HepG2 (cell line): Measurements from ENCODE around the gene GPC6. TPM values are rescaled to one million over a fixed set of nuclear protein-coding genes. Genes with fewer than 3 reads are reported as not detected.

Experiments
- ATAC-seq: fragments of 200-7000 bp; cut with Tn5 transposase; 3 replicates; pipeline ENCODE4 v1.9.1; 2020; ENCODE audit warnings: mild to moderate bottlenecking, moderate library complexity
- BruUV-seq: library from RNA; stranded (reverse); fragments of 400-500 nt; replicated peaks from 2 replicates; lab custom pipeline; 2021; lab: Mats Ljungman, UMichigan
- CTCF ChIA-PET: fragments of 300-600 bp; formaldehyde crosslinking; extraction: SDS; loops from one replicate; lab custom pipeline; 2021; ENCODE audit warnings: low total read pairs, inconsistent platforms, low intra/inter-chr PET ratio; lab: Yijun Ruan, JAX
- POLR2A ChIA-PET: fragments of 350-600 bp; sonication (Branson Sonifier 250); formaldehyde crosslinking; loops from one replicate; lab custom pipeline; 2020; ENCODE audit warnings: antibody characterized with exemption, inconsistent platforms; lab: Yijun Ruan, JAX
- DNase-seq: peaks from one replicate; pipeline ENCODE4 v3.0.0-alpha.2; 2015; ENCODE audit warnings: low spot score
- FAIRE-seq: peaks from 3 replicates; lab custom pipeline; 2011; peaks lifted over from hg19 to GRCh38; lab: Jason Lieb, UNC
- H2AFZ ChIP-seq: one replicate; pipeline ENCODE4 v1.6.1; 2011; ENCODE audit warnings: low read length, inconsistent platforms
- H3K27ac ChIP-seq: fragments of 300-600 bp; 3 replicates; pipeline ENCODE4 v1.8.0; 2011; ENCODE audit warnings: mixed run types, mild to moderate bottlenecking, mixed read lengths, low read length, inconsistent platforms; ENCODE audit not compliant: insufficient read depth; ENCODE audit errors: extremely low read length
- H3K27me3 ChIP-seq, 2 experiments: fragments of 200-600 bp in 1 of 2; 2 replicates in 1 of 2; 3 replicates in 1 of 2; pipeline versions ENCODE4 v1.6.0 to v1.8.0; 2011; ENCODE audit warnings: low read length in 2 of 2, mild to moderate bottlenecking in 2 of 2, moderate library complexity in 2 of 2, inconsistent platforms in 1 of 2; ENCODE audit not compliant: insufficient read depth in 2 of 2, control insufficient read depth in 1 of 2
- H3K36me3 ChIP-seq, 2 experiments: fragments of 200-600 bp in 1 of 2; replicated peaks in 1 of 2; 2 replicates in 1 of 2; 3 replicates in 1 of 2; pipeline versions ENCODE4 v1.5.1 to v1.8.0; 2011; ENCODE audit warnings: low read length in 2 of 2, inconsistent platforms in 1 of 2; ENCODE audit not compliant: insufficient read depth in 2 of 2, control insufficient read depth in 1 of 2
- H3K4me1 ChIP-seq: 2 replicates; pipeline ENCODE4 v1.5.1; 2012; ENCODE audit warnings: low read length, inconsistent platforms; ENCODE audit not compliant: insufficient read depth
- H3K4me2 ChIP-seq: 2 replicates; pipeline ENCODE4 v1.6.0; 2011; ENCODE audit warnings: low read depth, low read length, inconsistent platforms
- H3K4me3 ChIP-seq, 3 experiments: fragments of 200-600 bp in 1 of 3; sonication (generic), shearing (Covaris generic) in 1 of 3; replicated peaks in 1 of 3; 2 replicates each; pipeline ENCODE4 v1.5.1; 2011 to 2016; ENCODE audit warnings: low read length in 3 of 3, inconsistent platforms in 2 of 3, low read depth in 2 of 3, mild to moderate bottlenecking in 2 of 3, control low read depth in 1 of 3, mixed read lengths in 1 of 3; ENCODE audit not compliant: insufficient read depth in 1 of 3
- H3K79me2 ChIP-seq: one replicate; pipeline ENCODE4 v1.6.1; 2011; ENCODE audit warnings: low read length, inconsistent platforms; ENCODE audit not compliant: insufficient read depth
- H3K9ac ChIP-seq: 2 replicates; pipeline ENCODE4 v1.6.0; 2011; ENCODE audit warnings: mild to moderate bottlenecking, low read depth, low read length, inconsistent platforms; ENCODE audit not compliant: insufficient read depth
- H3K9me3 ChIP-seq: 2 replicates; pipeline ENCODE4 v1.5.1; 2012; ENCODE audit warnings: mild to moderate bottlenecking, low read length
- H4K20me1 ChIP-seq: 2 replicates; pipeline ENCODE4 v1.6.0; 2011; ENCODE audit warnings: inconsistent platforms, mild to moderate bottlenecking, low read length, moderate library complexity; ENCODE audit not compliant: insufficient read depth
- AKAP8 ChIP-seq: sonication (generic); formaldehyde crosslinking; IDR thresholded peaks from 2 replicates; pipeline ENCODE4 v1.5.1; 2020; ENCODE audit warnings: mild to moderate bottlenecking, missing genetic modification reagents
- ATF4 ChIP-seq, 2 experiments: fragments of 450-650 bp in 1 of 2; sonication (generic) in 1 of 2; formaldehyde crosslinking; IDR thresholded peaks; 2 replicates each; pipeline versions ENCODE4 v1.5.0 to v1.8.0; 2020 to 2022; ENCODE audit warnings: mild to moderate bottlenecking in 1 of 2, missing genetic modification reagents in 1 of 2
- E2F1 ChIP-seq: sonication (generic); formaldehyde crosslinking; IDR thresholded peaks from 2 replicates; pipeline ENCODE4 v1.5.0; 2020; ENCODE audit warnings: missing genetic modification reagents
- FIP1L1 ChIP-seq: fragments of 200-400 bp; formaldehyde crosslinking; IDR thresholded peaks from 2 replicates; pipeline ENCODE4 v1.6.1; 2018; ENCODE audit warnings: low read depth, mild to moderate bottlenecking, low read length, moderate library complexity, borderline replicate concordance; ENCODE audit not compliant: insufficient read depth
- GLMP ChIP-seq: sonication (generic); formaldehyde crosslinking; IDR thresholded peaks from 2 replicates; pipeline ENCODE4 v1.9.0; 2021; ENCODE audit warnings: missing genetic modification reagents, mild to moderate bottlenecking, borderline replicate concordance
- HIVEP1 ChIP-seq: sonication (generic); formaldehyde crosslinking; IDR thresholded peaks from 2 replicates; pipeline ENCODE4 v1.4.0; 2020; ENCODE audit warnings: mild to moderate bottlenecking, missing genetic modification reagents
- IRX3 ChIP-seq: sonication (generic); formaldehyde crosslinking; IDR thresholded peaks from 2 replicates; pipeline ENCODE4 v1.8.1; 2023; ENCODE audit warnings: mild to moderate bottlenecking, low read depth, missing genetic modification reagents, borderline replicate concordance
- MED1 ChIP-seq: sonication (generic); formaldehyde crosslinking; IDR thresholded peaks from 2 replicates; pipeline ENCODE4 v1.4.0; 2020; ENCODE audit warnings: missing genetic modification reagents
- NR2F2 ChIP-seq: IDR thresholded peaks from 2 replicates; pipeline ENCODE4 v1.6.1; 2012; ENCODE audit warnings: low read depth, inconsistent platforms, borderline replicate concordance
- SKI ChIP-seq: fragments of 450-650 bp; IDR thresholded peaks from one replicate; pipeline ENCODE4 v1.6.1; 2018; ENCODE audit warnings: mild to moderate bottlenecking; ENCODE audit not compliant: partially characterized antibody
- ZNF34 ChIP-seq: sonication (generic); formaldehyde crosslinking; IDR thresholded peaks from 2 replicates; pipeline ENCODE4 v1.4.0; 2020; ENCODE audit warnings: mild to moderate bottlenecking, missing genetic modification reagents, borderline replicate concordance
- ZNF350 ChIP-seq: sonication (generic); formaldehyde crosslinking; IDR thresholded peaks from 2 replicates; pipeline ENCODE4 v1.4.0; 2020; ENCODE audit warnings: mild to moderate bottlenecking, low read depth, missing genetic modification reagents, borderline replicate concordance
- ZNF383 ChIP-seq: sonication (generic); formaldehyde crosslinking; IDR thresholded peaks from 2 replicates; pipeline ENCODE4 v1.4.0; 2020; ENCODE audit warnings: missing genetic modification reagents, mild to moderate bottlenecking, borderline replicate concordance
- ZNF530 ChIP-seq: sonication (generic); formaldehyde crosslinking; IDR thresholded peaks from 2 replicates; pipeline ENCODE4 v1.5.0; 2020; ENCODE audit warnings: low read depth, mild to moderate bottlenecking, missing genetic modification reagents
- ZNF775 ChIP-seq: sonication (generic); formaldehyde crosslinking; IDR thresholded peaks from 2 replicates; pipeline ENCODE4 v1.4.0; 2020; ENCODE audit warnings: missing genetic modification reagents, mild to moderate bottlenecking, moderate library complexity, borderline replicate concordance
- ZSCAN31 ChIP-seq: sonication (generic); formaldehyde crosslinking; IDR thresholded peaks from 2 replicates; pipeline ENCODE4 v1.5.0; 2020; ENCODE audit warnings: low read depth, mild to moderate bottlenecking, missing genetic modification reagents
- WGBS: methylation state at CpG from one replicate; pipeline ENCODE4 v1.1.6; 2017; ENCODE audit warnings: low lambda C conversion rate; 5-methylcytosine and 5-hydroxymethylcytosine counted together
- in situ Hi-C: cut with HindIII; loops from 2 replicates; pipeline ENCODE4 v1.10.0; 2017; ENCODE audit warnings: low pct_unique_long_range_greater_than_20kb; ENCODE audit not compliant: extremely low pct_ligation_motif_present
- intact Hi-C: fragments of 100-400 bp; cut with micrococcal nuclease; formaldehyde crosslinking; loops from one replicate; pipeline ENCODE4 v1.10.0; 2022; ENCODE audit not compliant: unreplicated experiment
- polyA plus RNA-seq, 8 experiments: library from polyadenylated mRNA; depleted of rRNA in 3 of 8; stranded (reverse) in 7 of 8; unstranded in 1 of 8; fragments of >200 nt; fragmentation: Illumina TruSeq in 4 of 8; extraction: Trizol in 4 of 8; gene quantifications; 2 replicates each; pipeline versions ENCODE4 v1.2.1 to v1.2.3, GENCODE V29; 2011 to 2016; ENCODE audit warnings: low read depth in 4 of 8, missing spikeins in 1 of 8, mixed read lengths in 1 of 8; ENCODE audit not compliant: insufficient read depth in 1 of 8
- total RNA-seq, 5 experiments: library from RNA; depleted of rRNA; stranded (reverse); fragments of >200 nt; fragmentation: Illumina TruSeq; extraction: Trizol; gene quantifications; 2 replicates each; pipeline ENCODE4 v1.2.3, GENCODE V29; 2016; ENCODE audit warnings: low read depth in 1 of 5

The GPC6 gene
- total and polyA plus RNA-seq, 2 of the 13 experiments (the other 11 are each of a cell fraction or from before 2014, with no cell fraction given), result 24.5 to 33.9 TPM

GRCh38 chr13:94196413-94196812 lies 969.8 kb downstream of the GPC6 start:
- Histone ChIP-seq H3K27ac (no peak overlapping the region), H3K79me2 (no peaks in the 10 kb centered on the region), H3K36me3 (no peaks in the 10 kb centered on the region), H2AFZ (no peak overlapping the region), H3K9me3 (no peaks in the 10 kb centered on the region), H4K20me1 (no peaks in the 10 kb centered on the region), H3K4me3 (no peak overlapping the region), H3K27me3 (no peaks in the 10 kb centered on the region), H3K4me2 (no peak overlapping the region), H3K9ac (no peak overlapping the region), H3K4me1 (no peaks in the 10 kb centered on the region)
- intact Hi-C loops, result no loop called here
- 97% methylated on average over 5 of the region's 5 CpGs for WGBS
- no TSS peak for BruUV-seq
- DNase-seq, result no peak
- in situ Hi-C loops, result loop anchor here (25.0 kb wide), 1 partner anchor 959 kb away; the partner anchor contains the start of gene GPC6
- FAIRE-seq, result no peak
- CTCF ChIA-PET, result no interaction called here
- POLR2A ChIA-PET, result no interaction called here
- no peak for ATAC-seq
- TF ChIP-seq HIVEP1 (CRISPR knock-in tag), result no peak
- TF ChIP-seq SKI, result no peak
- TF ChIP-seq ZNF775 (CRISPR knock-in tag), result no peak
- TF ChIP-seq MED1 (CRISPR knock-in tag), result no peak
- no peak for TF ChIP-seq ZNF530 (CRISPR knock-in tag)
- no peak for TF ChIP-seq ZNF350
- TF ChIP-seq ATF4 (CRISPR knock-in tag; IDR thresholded peaks at IDR 0.05), result no peak
- TF ChIP-seq AKAP8 (CRISPR knock-in tag), result no peak
- TF ChIP-seq NR2F2, result no peak
- no peak for TF ChIP-seq IRX3 (CRISPR knock-in tag)
- no peak for TF ChIP-seq ZNF383 (CRISPR knock-in tag)
- no peak for TF ChIP-seq ZNF34 (CRISPR knock-in tag)
- no peak for TF ChIP-seq GLMP
- no peak for TF ChIP-seq E2F1 (CRISPR knock-in tag)
- no peak for TF ChIP-seq FIP1L1
- TF ChIP-seq ZSCAN31, result no peak
